NCI-H2171 (cell line): ENCODE results near the gene TNS3.
"Not testable (repeated sequence)": the region's sequence is repeated elsewhere in the genome, so short reads cannot be mapped to it uniquely, and the experiment has no call there.

ENCODE experiments used
- DNase-seq: peaks from one replicate; lab custom pipeline; 2025; lab: John Stamatoyannopoulos, UW

TNS3 gene

DNA sequence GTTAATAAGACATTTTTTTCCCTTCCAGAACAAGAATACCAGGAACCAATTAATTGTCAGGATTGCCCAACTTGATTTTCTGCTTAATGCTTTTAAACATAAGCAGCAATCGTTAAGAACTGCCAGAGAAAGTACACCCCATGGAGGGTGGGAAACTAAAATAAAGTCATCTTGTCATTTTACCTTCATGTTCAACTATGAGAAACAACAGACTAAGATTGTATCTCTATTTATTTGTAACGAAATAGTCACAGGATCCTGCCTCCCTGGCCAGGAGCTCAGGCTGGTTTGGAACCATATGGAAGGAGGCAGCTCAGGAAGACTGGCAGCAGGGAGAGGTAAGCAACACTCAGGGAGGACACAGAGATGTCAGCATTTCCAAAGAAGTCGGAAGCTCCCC is 129.6 kb downstream of the TNS3 start:
- no peak for DNase-seq

GRCh38 chr7:47451851-47452205 is 130.1 kb downstream of the TNS3 start:
- DNase-seq = no peak

DNA sequence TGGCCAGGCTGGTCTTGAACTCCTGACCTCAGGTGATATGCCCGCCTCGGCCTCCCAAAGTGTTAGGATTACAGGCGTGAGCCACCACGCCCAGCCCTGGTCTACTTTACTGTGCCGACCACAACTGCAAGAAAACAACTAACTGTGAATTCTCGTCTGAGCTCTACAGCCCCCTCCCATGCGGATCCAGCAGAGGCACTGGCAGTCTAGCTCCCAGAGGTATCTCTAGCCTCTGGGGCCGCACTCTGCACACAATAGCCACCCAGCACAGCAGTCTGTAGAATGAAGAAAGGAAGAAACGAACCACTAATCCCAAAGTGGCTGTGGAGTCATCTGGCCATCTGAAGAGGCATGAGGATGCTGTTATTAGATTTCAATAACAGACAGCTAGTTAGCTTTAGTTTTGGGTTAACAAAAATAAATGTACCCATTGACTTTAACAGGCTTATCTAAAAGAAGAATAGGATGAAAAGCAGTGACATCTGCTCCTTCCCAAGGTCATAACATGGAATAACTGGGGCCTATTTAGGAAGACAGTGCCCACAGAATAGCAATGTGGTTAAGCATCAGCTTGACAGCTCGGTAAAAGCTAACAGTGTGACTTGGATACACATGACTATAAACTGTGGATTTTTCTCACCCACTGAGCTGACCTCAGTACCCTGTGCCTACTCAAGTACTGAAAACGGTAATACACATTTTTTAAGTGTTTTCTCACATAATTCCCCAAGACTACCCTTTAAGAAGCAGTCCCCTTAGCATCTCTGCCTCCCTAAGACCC is 131.9 kb downstream of the TNS3 start:
- DNase-seq = no peak

GRCh38 chr7:47448971-47449370 is 132.9 kb downstream of the TNS3 start:
- no peak for DNase-seq

- DNase-seq = no peak
Measured at GRCh38 chr7:47447621-47448349, 134.1 kb downstream of the TNS3 start.

- DNase-seq = no peak
Measured at GRCh38 chr7:47446871-47447466, 134.9 kb downstream of the TNS3 start.

GRCh38 chr7:47444376-47445098 is 137.4 kb downstream of the TNS3 start:
- no peak for DNase-seq

GRCh38 chr7:47443049-47443448 is 138.9 kb downstream of the TNS3 start:
- no peak for DNase-seq

GRCh38 chr7:47442605-47442865 is 139.4 kb downstream of the TNS3 start:
- DNase-seq = no peak

DNA sequence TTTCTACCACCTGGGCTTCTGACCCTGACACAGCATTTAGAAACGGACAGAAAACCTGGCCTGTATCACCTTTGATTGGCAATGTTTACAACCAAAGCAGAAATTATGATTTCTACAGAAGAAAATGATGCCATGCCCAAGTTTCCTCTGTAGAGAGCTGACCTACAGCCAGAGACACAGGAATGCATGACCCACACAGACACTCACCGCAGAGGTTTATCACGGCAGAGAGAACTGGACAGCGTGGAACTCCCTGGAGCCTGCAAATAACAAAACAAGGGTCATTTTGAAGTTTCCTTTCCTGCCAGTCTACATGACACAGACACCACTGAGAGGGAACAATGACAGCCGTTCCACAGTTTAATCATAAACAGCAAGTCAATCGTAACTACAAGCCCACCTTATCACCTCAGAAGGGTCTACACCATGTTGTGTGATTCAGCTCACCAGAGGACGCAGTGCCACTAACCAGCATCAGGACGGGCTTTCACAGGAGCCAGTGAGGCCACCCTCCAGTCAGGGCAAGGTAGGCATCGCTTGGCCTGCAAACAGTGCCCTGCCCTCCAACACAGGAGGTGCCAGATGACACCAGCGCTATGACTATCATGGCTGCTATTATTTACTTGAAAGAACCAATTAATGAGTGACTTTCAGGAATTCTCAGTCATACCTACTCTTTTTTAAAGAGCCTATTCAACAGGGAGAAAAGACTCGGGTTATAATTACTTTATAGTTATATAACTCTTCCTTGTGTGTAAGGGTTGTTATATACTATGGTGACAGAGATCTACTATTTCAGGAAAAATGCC is 139.9 kb downstream of the TNS3 start:
- no peak for DNase-seq

DNA sequence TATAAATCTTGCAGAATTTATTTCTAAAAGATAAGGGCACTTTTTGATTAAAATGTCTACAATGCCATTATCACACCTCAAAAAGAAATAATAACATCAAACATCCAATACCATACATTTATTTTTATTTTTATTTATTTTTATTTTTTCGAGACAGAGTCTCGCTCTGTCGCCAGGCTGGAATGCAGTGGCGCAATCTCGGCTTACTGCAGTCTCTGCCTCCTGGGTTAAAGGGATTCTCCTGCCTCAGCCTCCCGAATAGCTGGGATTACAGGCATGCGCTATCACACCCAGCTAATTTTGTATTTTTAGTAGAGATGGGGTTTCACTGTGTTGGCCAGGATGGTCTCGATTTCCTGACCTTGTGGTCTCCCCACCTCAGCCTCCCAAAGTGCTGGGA is 140.9 kb downstream of the TNS3 start:
- DNase-seq = not testable (repeated sequence)

DNA sequence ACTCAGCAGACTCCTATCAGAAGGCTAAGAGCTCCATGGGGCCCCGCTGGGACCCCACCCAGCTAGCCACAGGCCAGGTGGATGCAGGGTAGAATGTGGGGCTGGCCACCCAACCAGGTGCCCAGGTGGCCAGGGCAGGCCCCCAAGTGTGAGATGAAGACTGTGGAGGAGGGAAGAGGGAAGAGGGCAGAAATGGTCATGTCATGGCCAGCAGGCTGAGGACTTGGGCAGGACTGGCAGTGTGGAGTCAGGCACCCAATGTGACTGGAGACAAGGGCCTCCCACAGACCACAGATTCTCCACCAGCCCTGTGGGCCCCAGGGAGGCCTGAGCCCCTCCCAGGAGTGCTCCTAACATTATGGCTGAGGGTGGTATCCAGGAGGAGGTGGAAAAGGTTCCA is 141.6 kb downstream of the TNS3 start:
- DNase-seq = no peak

- no peak for DNase-seq
Measured at GRCh38 chr7:47439181-47439667, 142.7 kb downstream of the TNS3 start.

GRCh38 chr7:47438411-47439029 is 143.4 kb downstream of the TNS3 start:
- DNase-seq = no peak

GRCh38 chr7:47435889-47436312 is 146.0 kb downstream of the TNS3 start:
- no peak for DNase-seq

DNA sequence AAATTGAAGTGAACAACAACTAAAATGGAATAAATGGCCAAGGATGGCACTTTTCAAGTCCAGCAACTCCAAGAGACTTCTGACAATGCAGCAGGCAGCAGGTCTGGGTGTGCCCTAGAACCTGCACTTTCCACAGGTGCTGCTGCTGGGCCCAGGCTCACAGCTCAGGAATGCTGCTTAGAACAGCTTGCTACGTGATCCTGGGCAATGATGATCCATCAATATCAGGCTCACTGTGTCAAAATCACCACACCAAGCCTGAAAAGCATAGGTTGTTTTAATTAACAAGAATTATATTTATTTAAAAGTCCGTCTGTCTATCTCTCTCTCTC is 148.4 kb downstream of the TNS3 start:
- DNase-seq = no peak

GRCh38 chr7:47432671-47433563 is 149.0 kb downstream of the TNS3 start:
- no peak for DNase-seq

- DNase-seq = no peak
Measured at GRCh38 chr7:47430422-47430821, 151.5 kb downstream of the TNS3 start.

- DNase-seq = no peak
Measured at GRCh38 chr7:47428768-47429472, 153.0 kb downstream of the TNS3 start.
